GM18505 (cell line): ENCODE data around the gene CACNA1H.
"Not testable (repeated sequence)": the region's sequence is repeated elsewhere in the genome, so short reads cannot be mapped to it uniquely, and the experiment has no call there.

Experiments used
- ATAC-seq: cut with Tn5 transposase; IDR thresholded peaks from one replicate; pipeline ENCODE4 v1.9.1; 2021; ENCODE audit not compliant: unreplicated experiment
- POLR2A ChIP-seq: IDR thresholded peaks from 4 replicates; pipeline ENCODE4 v1.6.1; 2011; ENCODE audit warnings: borderline replicate concordance; ENCODE audit not compliant: insufficient read depth, insufficient read length; ENCODE audit errors: extremely low read depth

CACNA1H gene

GRCh38 chr16:1265090-1265630, 112.3 kb downstream of the CACNA1H start:
- no peak for ATAC-seq
- TF ChIP-seq POLR2A, result no peak

- no peak for TF ChIP-seq POLR2A
- ATAC-seq, result no peak
Measured at GRCh38 chr16:1265826-1266225, 112.9 kb downstream of the CACNA1H start.

GRCh38 chr16:1269418-1269817, 116.5 kb downstream of the CACNA1H start:
- ATAC-seq, result not testable (repeated sequence)

- ATAC-seq, result no peak
- TF ChIP-seq POLR2A, result no peak
Measured at GRCh38 chr16:1271380-1271723, 118.4 kb downstream of the CACNA1H start.
